GM10266 (cell line): Measurements from ENCODE around the gene CAMKMT.

Experiments
- DNase-seq: peaks from one replicate; pipeline ENCODE4 v3.0.0; 2012; ENCODE audit errors: extremely low spot score
- TF ChIP-seq, protein P1 (sequence below): IDR thresholded peaks from 2 replicates; pipeline ENCODE4 v1.5.1; 2012; ENCODE audit warnings: mild to moderate bottlenecking, low read depth; ENCODE audit not compliant: control insufficient read depth, insufficient read depth; ENCODE audit errors: missing control alignments

Gene CAMKMT

GRCh38 chr2:44804406-44805265 lies 442.9 kb downstream of the CAMKMT start:
- TF ChIP-seq, protein P1, sequence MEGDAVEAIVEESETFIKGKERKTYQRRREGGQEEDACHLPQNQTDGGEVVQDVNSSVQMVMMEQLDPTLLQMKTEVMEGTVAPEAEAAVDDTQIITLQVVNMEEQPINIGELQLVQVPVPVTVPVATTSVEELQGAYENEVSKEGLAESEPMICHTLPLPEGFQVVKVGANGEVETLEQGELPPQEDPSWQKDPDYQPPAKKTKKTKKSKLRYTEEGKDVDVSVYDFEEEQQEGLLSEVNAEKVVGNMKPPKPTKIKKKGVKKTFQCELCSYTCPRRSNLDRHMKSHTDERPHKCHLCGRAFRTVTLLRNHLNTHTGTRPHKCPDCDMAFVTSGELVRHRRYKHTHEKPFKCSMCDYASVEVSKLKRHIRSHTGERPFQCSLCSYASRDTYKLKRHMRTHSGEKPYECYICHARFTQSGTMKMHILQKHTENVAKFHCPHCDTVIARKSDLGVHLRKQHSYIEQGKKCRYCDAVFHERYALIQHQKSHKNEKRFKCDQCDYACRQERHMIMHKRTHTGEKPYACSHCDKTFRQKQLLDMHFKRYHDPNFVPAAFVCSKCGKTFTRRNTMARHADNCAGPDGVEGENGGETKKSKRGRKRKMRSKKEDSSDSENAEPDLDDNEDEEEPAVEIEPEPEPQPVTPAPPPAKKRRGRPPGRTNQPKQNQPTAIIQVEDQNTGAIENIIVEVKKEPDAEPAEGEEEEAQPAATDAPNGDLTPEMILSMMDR, result no peak
- DNase-seq, result no peak

DNA sequence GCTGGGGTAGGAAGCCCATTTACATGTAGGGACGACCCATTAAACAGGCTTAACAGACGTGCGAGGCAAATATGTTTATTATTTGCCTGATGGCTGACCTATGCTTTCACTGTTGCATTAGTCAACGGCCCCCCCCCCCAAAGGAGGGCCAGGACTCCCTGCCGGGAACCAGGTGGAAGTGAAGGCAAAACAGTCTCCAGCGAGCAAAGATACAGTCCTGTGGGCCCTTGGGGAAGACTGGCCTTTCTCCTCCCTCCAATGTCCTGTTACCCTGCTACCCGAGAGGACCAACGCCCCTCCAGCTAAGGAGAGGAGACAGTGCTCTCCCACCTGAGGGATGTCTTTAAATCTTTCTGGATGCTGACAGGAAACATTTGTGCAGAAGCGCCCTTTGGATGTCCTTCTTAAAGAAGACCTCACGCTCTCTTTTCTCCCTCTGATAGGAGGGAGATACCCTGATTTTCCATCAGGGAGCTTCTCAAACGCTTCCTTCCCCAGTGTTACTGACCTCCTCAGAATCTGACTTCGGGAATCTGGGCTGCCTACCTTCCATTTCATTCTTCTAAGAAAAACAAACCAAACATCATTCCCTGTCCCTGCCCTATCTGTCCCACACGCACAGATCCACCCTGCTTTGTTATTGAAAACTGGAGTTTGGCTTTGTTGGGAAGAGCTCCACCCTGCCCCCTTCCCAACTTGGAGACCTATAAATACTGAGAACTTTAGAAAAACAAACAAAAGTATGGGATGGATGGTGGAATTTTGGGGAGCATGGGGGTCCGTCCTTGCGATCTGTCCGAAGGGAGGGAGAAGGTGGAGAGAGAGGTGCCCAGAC lies 443.9 kb downstream of the CAMKMT start:
- TF ChIP-seq, protein P1, result no peak

DNA sequence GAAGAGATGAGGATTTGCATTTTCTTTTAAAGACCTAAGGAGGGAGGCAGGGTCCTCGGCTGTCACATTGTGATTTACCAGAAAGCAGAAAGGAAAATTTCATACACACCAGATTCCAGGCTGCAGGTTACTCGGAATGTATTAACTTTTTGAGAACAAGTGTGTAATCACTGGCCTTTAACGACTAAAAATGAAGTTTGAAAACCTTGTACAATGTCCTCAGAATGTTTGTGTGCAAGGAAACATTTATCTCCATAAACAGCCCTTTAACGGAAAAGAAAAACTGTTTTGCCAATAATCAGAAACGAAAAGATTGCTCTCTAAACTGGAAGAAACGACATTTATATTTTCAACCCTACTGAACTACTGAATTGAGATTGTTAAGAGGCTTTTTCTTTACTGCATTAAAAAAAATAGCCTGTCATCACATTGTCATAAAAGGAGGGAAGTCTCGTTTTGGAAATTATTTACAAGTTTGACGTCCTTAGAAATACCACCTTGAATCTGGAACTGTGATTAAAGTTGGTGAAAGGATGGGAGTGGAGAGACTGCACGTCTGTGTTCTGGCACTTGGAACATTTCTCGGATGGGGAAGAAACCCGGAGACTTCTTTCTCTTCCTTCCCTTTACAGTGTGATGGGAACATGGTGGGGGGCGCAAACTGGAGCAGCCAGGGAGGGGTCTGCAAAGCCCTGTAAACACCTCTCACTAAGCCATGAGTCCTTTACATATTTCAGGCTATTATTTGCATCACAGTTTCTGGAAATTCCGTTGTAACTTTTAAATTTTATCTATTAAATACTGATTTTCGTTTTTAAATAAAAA lies 445.7 kb downstream of the CAMKMT start:
- no peak for DNase-seq
- TF ChIP-seq, protein P1, result no peak

More for the DNA sequence above, 443.9 kb downstream of the CAMKMT start:
- no peak for DNase-seq

DNA sequence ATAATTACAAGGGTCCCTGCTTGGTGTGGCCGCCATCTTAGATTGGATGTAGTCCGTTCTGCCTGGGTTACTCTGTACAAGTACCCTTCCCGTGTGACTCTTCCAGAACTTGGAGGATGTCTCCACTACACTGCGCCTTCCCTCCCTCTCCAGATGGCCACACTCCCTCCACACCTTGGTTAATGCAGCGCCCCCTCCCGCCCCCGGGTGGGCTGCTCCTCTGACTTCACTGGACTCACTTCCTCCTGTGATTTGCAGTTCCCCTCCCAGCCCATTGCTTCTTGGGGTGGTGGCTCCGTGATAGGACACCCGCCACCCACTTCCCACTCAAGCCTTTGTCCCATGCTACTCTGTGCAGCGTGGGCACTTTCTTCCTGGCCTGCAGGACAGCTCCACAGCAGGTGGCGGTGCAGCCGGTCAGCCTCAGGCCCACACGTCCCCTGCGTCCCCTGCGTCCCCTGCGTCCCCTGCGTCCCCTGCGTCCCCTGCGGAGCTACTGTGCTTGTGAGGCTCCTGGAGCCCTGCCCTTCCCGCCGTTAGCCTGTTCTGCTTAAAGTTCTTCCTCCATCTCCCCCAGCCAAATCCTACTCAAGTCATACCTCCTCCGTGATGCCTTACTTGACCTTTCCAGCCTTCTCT lies 449.3 kb downstream of the CAMKMT start:
- DNase-seq, result no peak
- TF ChIP-seq, protein P1, result no peak

DNA sequence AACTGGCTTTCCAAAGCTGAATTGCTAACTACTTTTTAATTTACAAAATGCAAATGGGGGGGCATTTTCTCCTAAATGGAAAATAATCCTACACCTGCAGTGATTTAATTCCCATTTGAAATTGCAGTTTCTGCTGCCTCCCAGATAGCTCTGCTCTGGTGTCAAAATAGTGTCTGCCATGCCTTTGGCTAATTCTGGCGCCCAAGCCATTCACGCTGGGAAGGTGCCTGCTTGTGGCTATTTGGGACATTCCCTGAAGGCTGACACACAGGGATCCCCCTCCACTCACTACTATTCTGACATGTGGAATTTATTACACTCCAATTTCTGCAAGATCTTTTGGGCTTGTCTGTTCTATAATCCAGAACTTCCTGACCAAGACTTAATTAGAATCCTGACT lies 451.4 kb downstream of the CAMKMT start:
- no peak for DNase-seq
- TF ChIP-seq, protein P1, result no peak

DNA sequence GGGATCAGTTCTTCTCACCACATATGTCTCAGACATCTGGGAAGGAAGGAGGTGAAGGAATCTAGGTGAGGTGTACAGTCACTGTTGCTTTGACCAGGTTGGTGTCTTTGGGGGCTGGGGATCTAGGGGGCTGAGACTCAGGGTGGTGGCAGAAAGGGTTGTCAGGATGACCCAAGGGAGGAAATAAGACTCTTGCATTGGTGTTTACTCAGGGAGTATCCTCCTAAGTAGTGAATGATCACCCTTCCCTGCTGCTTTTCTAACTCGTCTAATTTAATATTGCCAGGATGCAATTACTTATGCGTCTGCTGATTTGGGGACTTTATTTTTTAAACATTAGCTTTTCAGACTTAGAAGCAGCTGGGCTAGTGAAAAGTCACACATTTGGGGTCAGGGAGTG lies 451.9 kb downstream of the CAMKMT start:
- DNase-seq, result no peak
- TF ChIP-seq, protein P1, result no peak
